ENCODE data around the gene DMRTB1.
A peak's percentile ranks its signal among the peaks of the same experiment; 100 is the strongest.

Gene DMRTB1

GRCh38 chr1:53465023-53465957 is 6.1 kb downstream of the DMRTB1 start:
- no peak for DNase-seq

- no peak for DNase-seq
Observed at GRCh38 chr1:53467391-53467790, 8.2 kb downstream of the DMRTB1 start.

GRCh38 chr1:53468374-53468773 is 9.2 kb downstream of the DMRTB1 start:
- DNase-seq = no peak

- no peak for DNase-seq
Observed at GRCh38 chr1:53469373-53469772, 10.2 kb downstream of the DMRTB1 start.

GRCh38 chr1:53470155-53470554 is 11.0 kb downstream of the DMRTB1 start:
- peak; percentile 71 for DNase-seq

- no peak for DNase-seq
Observed at GRCh38 chr1:53470584-53470983, 11.4 kb downstream of the DMRTB1 start.

GRCh38 chr1:53471000-53471399 is 11.8 kb downstream of the DMRTB1 start:
- no peak for DNase-seq

GRCh38 chr1:53473463-53473862 is 14.3 kb downstream of the DMRTB1 start:
- no peak for DNase-seq

- DNase-seq = no peak
Observed at GRCh38 chr1:53475664-53476063, 16.5 kb downstream of the DMRTB1 start.

- no peak for DNase-seq
Observed at GRCh38 chr1:53476579-53476978, 17.4 kb downstream of the DMRTB1 start.

GRCh38 chr1:53477651-53478501 is 18.7 kb downstream of the DMRTB1 start:
- peak; percentile 43 for DNase-seq

GRCh38 chr1:53478502-53478818 is 19.3 kb downstream of the DMRTB1 start:
- no peak for DNase-seq

- DNase-seq = no peak
Observed at GRCh38 chr1:53480678-53481077, 21.5 kb downstream of the DMRTB1 start.

- no peak for DNase-seq
Observed at GRCh38 chr1:53481456-53481855, 22.3 kb downstream of the DMRTB1 start.

GRCh38 chr1:53482441-53483153 is 23.4 kb downstream of the DMRTB1 start:
- no peak for DNase-seq

GRCh38 chr1:53483170-53483569 is 24.0 kb downstream of the DMRTB1 start:
- DNase-seq = no peak

GRCh38 chr1:53483656-53484055 is 24.5 kb downstream of the DMRTB1 start:
- DNase-seq = no peak

GRCh38 chr1:53484705-53485477 is 25.7 kb downstream of the DMRTB1 start:
- DNase-seq = no peak

GRCh38 chr1:53485478-53486394 is 26.5 kb downstream of the DMRTB1 start:
- DNase-seq = peak; percentile 74

GRCh38 chr1:53486395-53487026 is 27.3 kb downstream of the DMRTB1 start:
- DNase-seq = no peak

GRCh38 chr1:53490351-53490750 is 31.2 kb downstream of the DMRTB1 start:
- no peak for DNase-seq
